GM23338 (cell line): ENCODE measurements around the gene GPAM. TPM values are rescaled to one million over a fixed set of nuclear protein-coding genes. Genes with fewer than 3 reads are reported as not detected.

Experiments
- ATAC-seq: fragments of 200-7000 bp; cut with Tn5 transposase; 3 replicates; pipeline ENCODE4 v1.9.1; 2020
- DNase-seq: peaks from one replicate; pipeline ENCODE4 v3.0.0-alpha.2; 2015; ENCODE audit warnings: low spot score
- H2AFZ ChIP-seq: fragments of 200-600 bp; sonication (generic); 2 replicates; pipeline ENCODE4 v1.8.0; 2016; ENCODE audit warnings: antibody characterized with exemption, mild to moderate bottlenecking, moderate library complexity
- H3F3A ChIP-seq: fragments of 200-600 bp; sonication (generic); replicated peaks from 2 replicates; pipeline ENCODE4 v1.8.0; 2017; ENCODE audit warnings: antibody characterized with exemption, mixed run types, low read depth
- H3K27ac ChIP-seq: fragments of 200-600 bp; sonication (generic); 2 replicates; pipeline ENCODE4 v1.6.1; 2016; ENCODE audit warnings: low read depth
- H3K27me3 ChIP-seq: fragments of 200-600 bp; sonication (generic); 2 replicates; pipeline ENCODE4 v1.8.0; 2016; ENCODE audit warnings: mild to moderate bottlenecking, mixed run types, moderate library complexity; ENCODE audit not compliant: insufficient read depth
- H3K36me3 ChIP-seq: fragments of 200-600 bp; sonication (generic); 2 replicates; pipeline ENCODE4 v1.8.0; 2016; ENCODE audit warnings: mild to moderate bottlenecking; ENCODE audit not compliant: insufficient read depth
- H3K4me1 ChIP-seq: fragments of 200-600 bp; sonication (generic); 2 replicates; pipeline ENCODE4 v1.8.0; 2016; ENCODE audit warnings: mild to moderate bottlenecking, moderate library complexity; ENCODE audit not compliant: insufficient read depth
- H3K4me2 ChIP-seq: fragments of 200-600 bp; sonication (generic); 2 replicates; pipeline ENCODE4 v1.7.1; 2017; ENCODE audit warnings: mixed run types
- H3K4me3 ChIP-seq: fragments of 200-600 bp; sonication (generic); 2 replicates; pipeline ENCODE4 v1.6.1; 2016; ENCODE audit warnings: mixed run types
- H3K79me2 ChIP-seq: fragments of 200-600 bp; sonication (generic); replicated peaks from 2 replicates; pipeline ENCODE4 v1.8.0; 2017; ENCODE audit warnings: mild to moderate bottlenecking; ENCODE audit not compliant: insufficient read depth
- H3K9me2 ChIP-seq: fragments of 200-600 bp; sonication (generic); 2 replicates; pipeline ENCODE4 v1.8.0; 2017; ENCODE audit not compliant: insufficient read depth
- H4K20me1 ChIP-seq: fragments of 200-600 bp; sonication (generic); replicated peaks from 2 replicates; pipeline ENCODE4 v1.8.0; 2017; ENCODE audit warnings: mild to moderate bottlenecking; ENCODE audit not compliant: insufficient read depth
- H3K27ac Mint-ChIP-seq: 2 replicates; pipeline ENCODE4 v1.8.0; 2020; ENCODE audit warnings: inconsistent platforms, mild to moderate bottlenecking, moderate library complexity, mixed read lengths
- H3K27me3 Mint-ChIP-seq: 3 replicates; pipeline ENCODE4 v1.8.0; 2022; ENCODE audit warnings: low read depth, mild to moderate bottlenecking, moderate library complexity, mixed read lengths, inconsistent platforms; ENCODE audit not compliant: insufficient read depth, poor library complexity
- H3K36me3 Mint-ChIP-seq: 3 replicates; pipeline ENCODE4 v1.8.0; 2021; ENCODE audit warnings: low read depth, mild to moderate bottlenecking, inconsistent platforms, moderate library complexity, mixed read lengths
- H3K4me1 Mint-ChIP-seq: 3 replicates; pipeline ENCODE4 v1.8.0; 2020; ENCODE audit warnings: mild to moderate bottlenecking, inconsistent platforms, mixed read lengths
- H3K4me3 Mint-ChIP-seq: 3 replicates; pipeline ENCODE4 v1.8.0; 2021; ENCODE audit warnings: moderate library complexity, mild to moderate bottlenecking, inconsistent platforms, mixed read lengths
- H3K9me3 Mint-ChIP-seq: 3 replicates; pipeline ENCODE4 v1.8.0; 2020; ENCODE audit warnings: moderate library complexity, mild to moderate bottlenecking, inconsistent platforms, mixed read lengths
- CREB1 ChIP-seq: fragments of 250-450 bp; sonication (Bioruptor Pico); IDR thresholded peaks from 2 replicates; pipeline ENCODE4 v1.5.0; 2020; ENCODE audit warnings: low read depth, mild to moderate bottlenecking, moderate library complexity
- EZH2 ChIP-seq: fragments of 200-600 bp; sonication (generic); IDR thresholded peaks from one replicate; pipeline ENCODE4 v1.8.0; 2017; ENCODE audit warnings: antibody characterized with exemption, mild to moderate bottlenecking, low read depth; ENCODE audit not compliant: unreplicated experiment
- EZH2phosphoT487 ChIP-seq: fragments of 200-600 bp; sonication (generic); IDR thresholded peaks from one replicate; pipeline ENCODE4 v1.8.1; 2018; ENCODE audit warnings: antibody characterized with exemption; ENCODE audit not compliant: unreplicated experiment
- JUNB ChIP-seq: IDR thresholded peaks from one replicate; pipeline ENCODE4 v1.6.1; 2016; ENCODE audit warnings: antibody characterized with exemption; ENCODE audit not compliant: unreplicated experiment
- NANOG ChIP-seq: IDR thresholded peaks from 2 replicates; pipeline ENCODE4 v1.6.1; 2016; ENCODE audit warnings: antibody characterized with exemption, borderline replicate concordance
- POLR2AphosphoS5 ChIP-seq: IDR thresholded peaks from 2 replicates; pipeline ENCODE4 v1.6.1; 2016; ENCODE audit warnings: antibody characterized with exemption, low read depth
- STAT1 ChIP-seq: IDR thresholded peaks from one replicate; pipeline ENCODE4 v1.6.1; 2016; ENCODE audit warnings: antibody characterized with exemption; ENCODE audit not compliant: unreplicated experiment
- ZNF114 ChIP-seq: fragments of 250-450 bp; sonication (Bioruptor Pico); IDR thresholded peaks from 2 replicates; pipeline ENCODE4 v1.5.0; 2020; ENCODE audit warnings: mild to moderate bottlenecking, moderate library complexity
- ZNF331 ChIP-seq: fragments of 250-450 bp; sonication (Bioruptor Pico); IDR thresholded peaks from 2 replicates; pipeline ENCODE4 v1.5.0; 2020; ENCODE audit warnings: low read depth, mild to moderate bottlenecking, moderate library complexity
- polyA plus RNA-seq: library from polyadenylated mRNA; unstranded; fragments of >200 nt; fragmentation: Nextera tagmentation; extraction: Ambion mirVana; gene quantifications from 2 replicates; pipeline ENCODE4 v1.2.1, GENCODE V29; 2016
- total RNA-seq: library from RNA; depleted of rRNA; stranded (reverse); fragments of >200 nt; shearing (Covaris generic); gene quantifications from 2 replicates; pipeline ENCODE4 v1.2.3, GENCODE V29; 2014
- TF ChIP-seq, protein P1 (sequence below), 2 experiments: fragments of 200-600 bp in 1 of 2; sonication (generic) in 1 of 2; conservative IDR thresholded peaks; 2 replicates each; pipeline versions ENCODE4 v1.5.1 to v1.6.1; 2016 to 2017; ENCODE audit warnings: antibody characterized with exemption in 2 of 2, low read depth in 2 of 2, mild to moderate bottlenecking in 2 of 2, moderate library complexity in 1 of 2
- TF ChIP-seq, protein P2 (sequence below): IDR thresholded peaks from 2 replicates; pipeline ENCODE4 v1.6.1; 2016; ENCODE audit warnings: antibody characterized with exemption
- TF ChIP-seq, protein P3 (sequence below): fragments of 250-450 bp; sonication (Bioruptor Pico); IDR thresholded peaks from 2 replicates; pipeline ENCODE4 v1.5.0; 2020; ENCODE audit warnings: mild to moderate bottlenecking, moderate library complexity
- TF ChIP-seq, protein P4 (sequence below): IDR thresholded peaks from one replicate; pipeline ENCODE4 v1.6.1; 2018; ENCODE audit warnings: antibody characterized with exemption; ENCODE audit not compliant: unreplicated experiment

GPAM gene
- total and polyA plus RNA-seq, 2 experiments from 2014 or later: 5.5 to 16.6 TPM

DNA sequence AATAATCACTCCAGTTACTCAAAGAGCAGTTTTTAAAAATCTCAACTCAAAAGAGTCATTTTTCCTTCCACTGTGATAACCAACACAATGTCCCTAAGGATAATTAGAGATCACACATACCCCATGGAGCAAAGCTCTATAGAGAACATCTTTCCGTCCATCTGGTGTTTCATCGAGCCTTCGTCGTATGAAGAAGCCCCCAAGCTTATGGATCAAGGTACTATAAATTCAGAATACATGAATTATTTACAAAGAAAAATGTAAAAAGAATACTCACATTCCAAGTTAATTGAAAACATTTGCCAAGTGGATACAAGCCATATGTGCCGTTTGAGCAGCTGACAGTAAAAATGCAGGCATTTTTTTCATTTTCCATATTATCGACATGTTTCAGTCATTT lies 14.8 kb downstream of the GPAM start:
- ATAC-seq: no peak
- H3K4me1 Mint-ChIP-seq: peaks cover 6% of the 10 kb centered on the region; the same call in 2 of the 3 replicates
- Histone ChIP-seq H3K36me3 (peaks cover 59% of the 10 kb centered on the region), H3K79me2 (no peaks in the 10 kb centered on the region), H3K4me2 (no peak overlapping the region), H3K9me2 (no peaks in the 10 kb centered on the region), H4K20me1 (peaks cover 3% of the 10 kb centered on the region; the same call in 1 of the 2 replicates), H3K4me1 (no peaks in the 10 kb centered on the region), H3K27ac (no peak overlapping the region), H2AFZ (no peak overlapping the region), H3F3A (no peaks in the 10 kb centered on the region), H3K4me3 (no peak overlapping the region), H3K27me3 (no peaks in the 10 kb centered on the region)
- no peaks in the 10 kb centered on the region for H3K27me3 Mint-ChIP-seq
- H3K9me3 Mint-ChIP-seq: no peaks in the 10 kb centered on the region
- DNase-seq: no peak
- peaks cover 73% of the 10 kb centered on the region for H3K36me3 Mint-ChIP-seq
- no peak overlapping the region for H3K4me3 Mint-ChIP-seq
- no peak overlapping the region for H3K27ac Mint-ChIP-seq
- TF ChIP-seq STAT1 (no peak), CREB1 (no peak), NANOG (no peak), JUNB (no peak), POLR2AphosphoS5 (no peak), ZNF331 (CRISPR knock-in tag) (no peak), ZNF114 (CRISPR knock-in tag) (no peak), EZH2 (no peak), EZH2phosphoT487 (no peak)
- TF ChIP-seq, protein P1, sequence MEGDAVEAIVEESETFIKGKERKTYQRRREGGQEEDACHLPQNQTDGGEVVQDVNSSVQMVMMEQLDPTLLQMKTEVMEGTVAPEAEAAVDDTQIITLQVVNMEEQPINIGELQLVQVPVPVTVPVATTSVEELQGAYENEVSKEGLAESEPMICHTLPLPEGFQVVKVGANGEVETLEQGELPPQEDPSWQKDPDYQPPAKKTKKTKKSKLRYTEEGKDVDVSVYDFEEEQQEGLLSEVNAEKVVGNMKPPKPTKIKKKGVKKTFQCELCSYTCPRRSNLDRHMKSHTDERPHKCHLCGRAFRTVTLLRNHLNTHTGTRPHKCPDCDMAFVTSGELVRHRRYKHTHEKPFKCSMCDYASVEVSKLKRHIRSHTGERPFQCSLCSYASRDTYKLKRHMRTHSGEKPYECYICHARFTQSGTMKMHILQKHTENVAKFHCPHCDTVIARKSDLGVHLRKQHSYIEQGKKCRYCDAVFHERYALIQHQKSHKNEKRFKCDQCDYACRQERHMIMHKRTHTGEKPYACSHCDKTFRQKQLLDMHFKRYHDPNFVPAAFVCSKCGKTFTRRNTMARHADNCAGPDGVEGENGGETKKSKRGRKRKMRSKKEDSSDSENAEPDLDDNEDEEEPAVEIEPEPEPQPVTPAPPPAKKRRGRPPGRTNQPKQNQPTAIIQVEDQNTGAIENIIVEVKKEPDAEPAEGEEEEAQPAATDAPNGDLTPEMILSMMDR (conservative IDR thresholded peaks at IDR 0.05; ENCODE audit: low read depth in 2 of 2): no peak
- TF ChIP-seq, protein P2, sequence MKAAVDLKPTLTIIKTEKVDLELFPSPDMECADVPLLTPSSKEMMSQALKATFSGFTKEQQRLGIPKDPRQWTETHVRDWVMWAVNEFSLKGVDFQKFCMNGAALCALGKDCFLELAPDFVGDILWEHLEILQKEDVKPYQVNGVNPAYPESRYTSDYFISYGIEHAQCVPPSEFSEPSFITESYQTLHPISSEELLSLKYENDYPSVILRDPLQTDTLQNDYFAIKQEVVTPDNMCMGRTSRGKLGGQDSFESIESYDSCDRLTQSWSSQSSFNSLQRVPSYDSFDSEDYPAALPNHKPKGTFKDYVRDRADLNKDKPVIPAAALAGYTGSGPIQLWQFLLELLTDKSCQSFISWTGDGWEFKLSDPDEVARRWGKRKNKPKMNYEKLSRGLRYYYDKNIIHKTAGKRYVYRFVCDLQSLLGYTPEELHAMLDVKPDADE: no peak
- TF ChIP-seq, protein P3, sequence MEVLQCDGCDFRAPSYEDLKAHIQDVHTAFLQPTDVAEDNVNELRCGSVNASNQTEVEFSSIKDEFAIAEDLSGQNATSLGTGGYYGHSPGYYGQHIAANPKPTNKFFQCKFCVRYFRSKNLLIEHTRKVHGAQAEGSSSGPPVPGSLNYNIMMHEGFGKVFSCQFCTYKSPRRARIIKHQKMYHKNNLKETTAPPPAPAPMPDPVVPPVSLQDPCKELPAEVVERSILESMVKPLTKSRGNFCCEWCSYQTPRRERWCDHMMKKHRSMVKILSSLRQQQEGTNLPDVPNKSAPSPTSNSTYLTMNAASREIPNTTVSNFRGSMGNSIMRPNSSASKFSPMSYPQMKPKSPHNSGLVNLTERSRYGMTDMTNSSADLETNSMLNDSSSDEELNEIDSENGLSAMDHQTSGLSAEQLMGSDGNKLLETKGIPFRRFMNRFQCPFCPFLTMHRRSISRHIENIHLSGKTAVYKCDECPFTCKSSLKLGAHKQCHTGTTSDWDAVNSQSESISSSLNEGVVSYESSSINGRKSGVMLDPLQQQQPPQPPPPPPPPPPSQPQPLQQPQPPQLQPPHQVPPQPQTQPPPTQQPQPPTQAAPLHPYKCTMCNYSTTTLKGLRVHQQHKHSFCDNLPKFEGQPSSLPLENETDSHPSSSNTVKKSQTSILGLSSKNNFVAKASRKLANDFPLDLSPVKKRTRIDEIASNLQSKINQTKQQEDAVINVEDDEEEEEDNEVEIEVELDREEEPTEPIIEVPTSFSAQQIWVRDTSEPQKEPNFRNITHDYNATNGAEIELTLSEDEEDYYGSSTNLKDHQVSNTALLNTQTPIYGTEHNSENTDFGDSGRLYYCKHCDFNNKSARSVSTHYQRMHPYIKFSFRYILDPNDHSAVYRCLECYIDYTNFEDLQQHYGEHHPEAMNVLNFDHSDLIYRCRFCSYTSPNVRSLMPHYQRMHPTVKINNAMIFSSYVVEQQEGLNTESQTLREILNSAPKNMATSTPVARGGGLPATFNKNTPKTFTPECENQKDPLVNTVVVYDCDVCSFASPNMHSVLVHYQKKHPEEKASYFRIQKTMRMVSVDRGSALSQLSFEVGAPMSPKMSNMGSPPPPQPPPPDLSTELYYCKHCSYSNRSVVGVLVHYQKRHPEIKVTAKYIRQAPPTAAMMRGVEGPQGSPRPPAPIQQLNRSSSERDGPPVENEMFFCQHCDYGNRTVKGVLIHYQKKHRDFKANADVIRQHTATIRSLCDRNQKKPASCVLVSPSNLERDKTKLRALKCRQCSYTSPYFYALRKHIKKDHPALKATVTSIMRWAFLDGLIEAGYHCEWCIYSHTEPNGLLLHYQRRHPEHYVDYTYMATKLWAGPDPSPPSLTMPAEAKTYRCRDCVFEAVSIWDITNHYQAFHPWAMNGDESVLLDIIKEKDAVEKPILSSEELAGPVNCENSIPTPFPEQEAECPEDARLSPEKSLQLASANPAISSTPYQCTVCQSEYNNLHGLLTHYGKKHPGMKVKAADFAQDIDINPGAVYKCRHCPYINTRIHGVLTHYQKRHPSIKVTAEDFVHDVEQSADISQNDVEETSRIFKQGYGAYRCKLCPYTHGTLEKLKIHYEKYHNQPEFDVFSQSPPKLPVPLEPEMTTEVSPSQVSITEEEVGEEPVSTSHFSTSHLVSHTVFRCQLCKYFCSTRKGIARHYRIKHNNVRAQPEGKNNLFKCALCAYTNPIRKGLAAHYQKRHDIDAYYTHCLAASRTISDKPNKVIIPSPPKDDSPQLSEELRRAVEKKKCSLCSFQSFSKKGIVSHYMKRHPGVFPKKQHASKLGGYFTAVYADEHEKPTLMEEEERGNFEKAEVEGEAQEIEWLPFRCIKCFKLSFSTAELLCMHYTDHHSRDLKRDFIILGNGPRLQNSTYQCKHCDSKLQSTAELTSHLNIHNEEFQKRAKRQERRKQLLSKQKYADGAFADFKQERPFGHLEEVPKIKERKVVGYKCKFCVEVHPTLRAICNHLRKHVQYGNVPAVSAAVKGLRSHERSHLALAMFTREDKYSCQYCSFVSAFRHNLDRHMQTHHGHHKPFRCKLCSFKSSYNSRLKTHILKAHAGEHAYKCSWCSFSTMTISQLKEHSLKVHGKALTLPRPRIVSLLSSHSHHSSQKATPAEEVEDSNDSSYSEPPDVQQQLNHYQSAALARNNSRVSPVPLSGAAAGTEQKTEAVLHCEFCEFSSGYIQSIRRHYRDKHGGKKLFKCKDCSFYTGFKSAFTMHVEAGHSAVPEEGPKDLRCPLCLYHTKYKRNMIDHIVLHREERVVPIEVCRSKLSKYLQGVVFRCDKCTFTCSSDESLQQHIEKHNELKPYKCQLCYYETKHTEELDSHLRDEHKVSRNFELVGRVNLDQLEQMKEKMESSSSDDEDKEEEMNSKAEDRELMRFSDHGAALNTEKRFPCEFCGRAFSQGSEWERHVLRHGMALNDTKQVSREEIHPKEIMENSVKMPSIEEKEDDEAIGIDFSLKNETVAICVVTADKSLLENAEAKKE (CRISPR knock-in tag): no peak
- TF ChIP-seq, protein P4, sequence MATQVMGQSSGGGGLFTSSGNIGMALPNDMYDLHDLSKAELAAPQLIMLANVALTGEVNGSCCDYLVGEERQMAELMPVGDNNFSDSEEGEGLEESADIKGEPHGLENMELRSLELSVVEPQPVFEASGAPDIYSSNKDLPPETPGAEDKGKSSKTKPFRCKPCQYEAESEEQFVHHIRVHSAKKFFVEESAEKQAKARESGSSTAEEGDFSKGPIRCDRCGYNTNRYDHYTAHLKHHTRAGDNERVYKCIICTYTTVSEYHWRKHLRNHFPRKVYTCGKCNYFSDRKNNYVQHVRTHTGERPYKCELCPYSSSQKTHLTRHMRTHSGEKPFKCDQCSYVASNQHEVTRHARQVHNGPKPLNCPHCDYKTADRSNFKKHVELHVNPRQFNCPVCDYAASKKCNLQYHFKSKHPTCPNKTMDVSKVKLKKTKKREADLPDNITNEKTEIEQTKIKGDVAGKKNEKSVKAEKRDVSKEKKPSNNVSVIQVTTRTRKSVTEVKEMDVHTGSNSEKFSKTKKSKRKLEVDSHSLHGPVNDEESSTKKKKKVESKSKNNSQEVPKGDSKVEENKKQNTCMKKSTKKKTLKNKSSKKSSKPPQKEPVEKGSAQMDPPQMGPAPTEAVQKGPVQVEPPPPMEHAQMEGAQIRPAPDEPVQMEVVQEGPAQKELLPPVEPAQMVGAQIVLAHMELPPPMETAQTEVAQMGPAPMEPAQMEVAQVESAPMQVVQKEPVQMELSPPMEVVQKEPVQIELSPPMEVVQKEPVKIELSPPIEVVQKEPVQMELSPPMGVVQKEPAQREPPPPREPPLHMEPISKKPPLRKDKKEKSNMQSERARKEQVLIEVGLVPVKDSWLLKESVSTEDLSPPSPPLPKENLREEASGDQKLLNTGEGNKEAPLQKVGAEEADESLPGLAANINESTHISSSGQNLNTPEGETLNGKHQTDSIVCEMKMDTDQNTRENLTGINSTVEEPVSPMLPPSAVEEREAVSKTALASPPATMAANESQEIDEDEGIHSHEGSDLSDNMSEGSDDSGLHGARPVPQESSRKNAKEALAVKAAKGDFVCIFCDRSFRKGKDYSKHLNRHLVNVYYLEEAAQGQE: no peak
